ENCODE results near the gene LRCOL1.

LRCOL1 gene

DNA sequence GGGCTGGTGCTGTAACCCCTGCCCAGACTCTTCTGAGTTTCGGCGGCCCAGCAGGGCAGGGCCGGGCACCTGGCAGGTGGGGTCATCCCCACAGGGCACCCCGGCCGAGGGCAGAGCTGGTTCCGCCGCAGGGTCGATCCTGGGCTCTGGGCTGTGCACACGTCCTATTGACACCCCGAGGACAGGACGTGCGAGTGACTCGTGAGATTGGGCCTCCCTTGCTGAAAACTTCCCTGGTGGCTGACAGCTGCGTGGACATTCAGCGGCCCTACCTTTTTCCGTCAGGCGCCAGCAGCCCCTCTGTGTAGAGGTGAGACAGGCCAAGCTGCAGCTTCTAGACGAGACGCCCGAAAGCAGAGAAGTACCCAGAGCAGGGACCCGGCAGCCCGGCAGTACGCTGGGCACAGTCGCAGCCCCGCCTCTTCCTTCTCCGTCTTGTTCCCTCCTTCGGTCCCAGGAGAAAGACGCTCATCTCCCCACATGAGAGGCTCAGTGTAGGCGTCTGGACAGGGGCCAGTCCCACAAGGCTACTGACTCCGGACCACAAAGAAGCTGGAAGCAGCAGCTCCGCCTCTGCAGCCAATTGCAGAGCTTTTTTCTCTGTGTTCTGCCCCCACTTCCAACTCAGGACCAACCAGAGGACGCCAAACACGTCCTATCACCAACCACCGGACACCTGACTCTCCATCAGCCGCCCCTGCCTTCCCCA lies at the start of gene LRCOL1:
LRCOL1 (minus strand) TSS at position 532 of the 709 bp plus-strand sequence. CDS start 4,331 bp downstream, outside the sequence.
- no peak for DNase-seq (ENCODE audit: low read depth in 1 of 2, low spot score in 1 of 2)

DNA sequence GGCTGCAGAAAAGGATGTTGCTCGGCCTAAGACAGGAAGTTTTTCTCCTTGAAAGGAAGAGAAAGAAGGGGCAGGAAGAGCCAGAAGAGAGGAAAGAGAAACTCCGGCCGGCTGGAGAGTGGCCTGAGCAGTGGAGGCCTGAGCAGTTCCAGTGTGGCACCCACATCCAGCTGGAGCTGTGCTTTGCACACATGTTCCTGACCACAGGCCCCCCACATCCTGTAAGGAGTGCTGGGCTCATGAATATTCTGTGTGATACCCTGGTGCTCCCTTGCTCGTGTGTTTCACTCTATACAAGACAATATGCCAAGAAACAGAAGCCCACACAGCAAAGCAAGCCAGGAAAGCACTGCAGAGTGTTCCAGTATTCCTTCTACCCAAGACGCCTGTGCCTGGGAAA lies 49.7 kb upstream of the LRCOL1 start:
- DNase-seq (ENCODE audit: low read depth in 1 of 2, low spot score in 1 of 2), result no peak

DNA sequence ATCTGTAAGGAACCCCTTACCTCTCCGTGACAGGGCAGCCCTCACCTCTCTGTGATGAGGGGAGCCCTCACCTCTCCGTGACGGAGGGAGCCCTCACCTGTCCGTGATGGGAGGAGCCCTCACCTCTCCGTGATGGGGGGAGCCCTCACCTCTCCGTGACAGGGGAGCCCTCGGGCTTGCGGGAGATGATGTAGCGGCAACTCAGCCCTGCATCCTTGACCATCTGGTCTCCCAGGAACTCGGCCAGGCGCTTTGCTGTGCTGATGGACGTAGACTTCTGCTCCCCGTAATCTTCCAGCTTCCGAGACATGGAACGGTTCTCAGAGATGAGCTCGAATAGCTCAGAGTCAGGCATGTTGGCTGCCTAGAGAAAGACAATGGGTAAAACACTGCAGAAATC lies 48.8 kb upstream of the LRCOL1 start:
- no peak for DNase-seq (ENCODE audit: low read depth in 1 of 2, low spot score in 1 of 2)

DNA sequence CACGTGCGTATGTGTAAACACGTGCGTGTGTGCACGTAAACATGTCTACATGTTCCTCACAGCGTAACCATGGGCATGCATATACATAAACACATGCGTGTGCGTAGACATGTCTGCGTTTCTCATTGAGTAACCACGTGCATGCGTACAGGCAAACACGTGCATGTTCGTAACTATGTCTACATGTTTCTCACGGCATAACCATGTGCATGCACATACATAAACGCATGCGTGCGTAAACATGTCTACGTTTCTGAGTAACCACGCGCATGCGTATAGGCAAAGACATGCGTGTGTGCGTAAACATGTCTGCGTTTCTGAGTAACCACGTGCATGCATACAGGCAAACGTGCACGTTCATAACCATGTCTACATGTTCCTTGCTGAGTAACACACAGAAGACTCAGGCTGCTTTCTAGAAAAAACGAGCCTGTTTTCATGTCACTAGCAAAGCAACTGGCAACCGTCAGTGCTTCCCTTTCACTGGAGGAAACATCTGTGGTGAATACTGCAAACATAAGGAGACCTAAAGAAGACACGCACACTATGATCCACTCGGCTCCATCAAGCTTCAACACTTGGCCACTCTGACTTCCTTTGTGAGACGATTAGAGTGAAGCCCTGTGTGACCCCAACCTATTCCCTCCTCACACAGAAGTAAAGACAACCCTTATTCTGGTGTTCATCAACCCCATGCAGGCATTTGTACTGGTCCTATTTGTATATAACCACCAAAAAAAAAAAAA lies 47.9 kb upstream of the LRCOL1 start:
- no peak for DNase-seq (ENCODE audit: low read depth in 1 of 2, low spot score in 1 of 2)

DNA sequence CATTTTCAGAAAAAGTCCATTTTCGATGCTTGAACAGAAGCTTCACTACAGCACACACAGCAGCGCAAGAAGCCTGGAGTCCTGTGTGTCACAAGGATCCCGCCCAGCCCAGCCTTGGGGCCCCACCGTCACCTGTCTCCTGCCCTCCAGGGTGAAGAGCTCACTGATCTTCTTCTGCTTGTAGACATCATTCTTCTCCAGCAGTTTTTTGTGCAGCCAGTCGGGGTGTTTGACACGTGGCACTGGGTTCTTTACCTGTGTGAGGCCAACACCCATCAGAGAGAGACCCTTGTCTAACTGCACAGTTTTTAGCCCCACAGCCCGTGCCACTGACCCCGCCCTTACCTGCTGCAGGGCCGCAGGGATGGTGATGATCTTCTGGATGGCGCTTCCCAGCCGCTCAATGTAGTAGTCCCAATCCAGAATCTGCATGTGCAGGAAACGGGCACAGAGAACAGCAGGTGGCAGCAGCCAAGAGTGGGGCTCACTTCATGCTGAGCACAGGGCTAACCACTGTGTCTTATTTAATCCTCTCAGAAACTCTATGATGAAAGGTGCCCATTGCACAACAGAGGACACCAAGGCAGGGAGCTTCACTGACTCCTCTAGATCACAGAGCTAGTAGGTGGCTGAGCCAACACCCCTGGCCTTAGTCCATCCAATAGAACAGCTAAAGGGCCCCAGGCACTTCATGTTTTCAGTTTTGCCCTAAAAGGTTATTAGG lies 46.8 kb upstream of the LRCOL1 start:
- no peak for DNase-seq (ENCODE audit: low read depth in 1 of 2, low spot score in 1 of 2)

DNA sequence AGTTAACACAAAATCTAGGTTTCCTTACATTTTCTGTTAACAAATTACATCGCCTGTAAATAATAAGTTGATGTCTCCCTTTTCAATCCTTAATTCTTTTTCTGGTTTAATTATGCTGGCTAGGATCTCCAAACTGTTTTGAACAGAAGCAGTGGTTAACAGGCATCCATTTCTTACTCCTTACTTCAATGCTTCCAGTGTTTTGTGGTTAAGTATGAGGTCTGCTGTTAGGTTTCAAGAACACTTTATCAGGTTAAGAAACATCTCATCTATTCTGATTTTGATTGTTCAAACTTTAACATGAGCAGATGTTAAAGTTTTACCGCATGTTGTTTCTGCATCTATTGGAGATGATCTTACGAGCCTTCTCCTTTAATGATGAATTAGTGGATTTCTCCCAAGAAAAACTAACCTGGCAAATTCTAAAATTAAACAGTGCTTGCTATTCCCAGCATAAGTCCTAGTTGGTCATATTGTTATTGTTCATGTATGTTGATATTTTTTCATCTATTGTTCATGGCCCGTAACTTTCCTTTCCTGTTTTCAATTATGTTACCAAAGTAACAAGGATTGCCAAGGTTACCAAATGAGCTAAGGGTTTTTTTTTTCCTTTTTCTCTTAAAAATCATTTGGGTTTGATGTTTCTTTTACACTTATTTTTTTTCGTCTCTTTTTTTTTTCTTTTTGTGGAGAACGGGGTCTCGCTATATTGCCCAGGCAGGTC lies 43.3 kb upstream of the LRCOL1 start:
- no peak for DNase-seq (ENCODE audit: low read depth in 1 of 2, low spot score in 1 of 2)

DNA sequence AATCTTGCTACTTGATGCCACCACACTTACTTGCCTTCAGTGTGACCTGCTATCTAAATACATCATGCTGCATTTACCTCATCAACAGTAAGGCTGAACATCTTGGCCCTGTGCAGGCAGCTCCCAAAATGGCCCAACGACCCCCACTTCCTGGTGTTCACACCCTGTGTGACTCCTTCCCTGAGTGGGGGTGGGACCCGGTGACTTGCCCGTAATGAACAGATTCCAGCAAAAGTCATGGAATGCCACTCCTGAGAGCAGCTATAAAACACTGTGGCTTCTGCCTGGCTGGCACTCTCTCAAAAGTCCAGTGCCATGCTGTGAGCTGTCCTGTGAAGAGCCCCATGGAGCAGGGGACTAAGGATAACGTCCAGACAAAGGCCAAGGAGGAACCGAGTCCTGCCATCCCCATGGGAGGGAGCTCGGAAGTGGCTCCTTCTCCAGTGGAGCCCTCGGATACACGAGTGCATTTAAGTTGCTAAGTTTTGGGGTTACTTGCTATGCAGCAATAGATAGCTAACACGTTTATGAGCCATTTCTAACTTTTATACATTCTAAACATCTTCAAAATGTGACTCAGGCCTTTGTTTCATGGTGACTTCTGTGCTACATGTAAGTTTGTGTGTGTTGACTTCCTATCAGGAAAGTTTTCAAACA lies 41.2 kb upstream of the LRCOL1 start:
- no peak for DNase-seq (ENCODE audit: low read depth in 1 of 2, low spot score in 1 of 2)

DNA sequence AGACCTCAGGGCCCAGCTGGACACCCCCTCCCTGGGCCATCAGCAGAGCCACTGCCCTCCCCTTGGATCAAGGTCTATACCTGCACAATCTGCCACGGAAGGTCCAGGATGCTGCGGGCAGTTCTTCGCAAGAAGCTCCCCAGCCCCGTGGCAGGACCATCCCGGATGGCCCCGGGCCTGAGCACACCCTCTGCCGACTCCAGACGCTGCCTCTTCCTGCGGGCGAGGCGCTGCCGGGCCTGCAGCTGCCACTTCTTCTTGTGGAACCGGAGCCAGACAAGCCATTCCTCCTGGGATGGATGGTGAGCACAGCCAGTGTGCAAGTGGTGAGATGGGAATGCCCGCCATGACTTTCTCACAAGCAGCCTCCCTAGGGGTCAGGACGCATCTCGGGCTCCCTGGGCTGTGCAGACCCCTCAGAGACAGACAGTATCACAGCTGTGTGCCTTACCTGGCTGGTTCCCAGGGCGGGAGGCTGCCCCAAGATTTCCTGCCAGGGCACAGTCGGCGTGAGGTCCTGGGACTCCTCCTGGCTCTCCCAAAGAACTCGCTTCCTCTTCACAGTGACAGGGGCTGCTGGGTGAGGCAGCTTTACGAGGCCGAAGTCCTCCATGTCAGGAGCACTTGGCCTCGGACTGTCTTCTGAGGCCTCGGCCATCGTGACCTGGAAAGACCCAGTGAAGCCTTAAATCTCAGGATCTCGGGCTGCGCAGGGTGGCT lies 39.0 kb upstream of the LRCOL1 start:
- DNase-seq (ENCODE audit: low read depth in 1 of 2, low spot score in 1 of 2), result no peak

DNA sequence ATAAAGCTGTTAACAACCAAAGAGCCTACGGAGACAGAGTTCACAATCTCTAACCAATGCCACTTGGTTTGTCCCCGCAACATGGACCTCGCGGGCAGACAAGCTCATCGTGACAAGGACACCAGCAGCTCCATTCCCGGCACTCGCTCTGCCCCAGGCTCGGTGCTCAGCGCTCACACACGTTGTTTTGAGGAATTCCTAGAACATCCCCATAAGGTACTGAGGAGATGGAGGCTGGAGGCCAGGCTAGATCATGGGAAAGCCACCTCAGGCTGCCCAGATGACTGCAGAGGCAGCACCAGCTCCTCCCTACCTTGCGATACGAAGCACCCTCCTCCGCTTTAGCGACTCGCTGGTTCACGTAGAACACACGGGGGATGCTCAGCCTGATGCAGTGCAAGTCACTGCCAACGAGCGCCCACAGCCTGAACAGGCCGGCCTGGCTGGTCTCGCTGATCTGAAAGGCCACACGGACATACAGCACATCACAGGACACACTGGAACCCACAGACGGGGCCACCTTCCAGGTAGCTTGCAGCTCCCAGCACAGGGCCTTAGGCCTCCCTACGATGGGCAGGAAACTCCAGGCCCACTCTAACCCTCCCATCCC lies 38.3 kb upstream of the LRCOL1 start:
- no peak for DNase-seq (ENCODE audit: low read depth in 1 of 2, low spot score in 1 of 2)

DNA sequence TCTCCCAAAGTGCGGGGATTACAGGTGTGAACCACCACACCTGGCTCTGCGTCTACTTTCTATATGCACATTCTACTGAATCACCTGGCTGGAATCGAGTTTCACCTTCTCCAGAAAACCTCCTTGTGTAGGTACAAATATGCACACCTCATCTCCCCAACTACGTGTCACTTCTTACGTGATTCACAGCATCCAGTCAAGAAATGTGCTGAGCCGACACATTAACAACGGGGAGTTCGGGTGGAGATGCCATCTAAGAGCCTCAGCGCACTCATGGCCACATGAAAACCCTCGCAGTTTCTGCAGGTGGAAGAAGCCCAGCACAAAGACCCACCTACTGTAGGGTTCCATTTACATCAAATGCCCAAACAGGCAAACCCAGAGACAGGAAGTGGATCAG lies 37.5 kb upstream of the LRCOL1 start:
- no peak for DNase-seq (ENCODE audit: low read depth in 1 of 2, low spot score in 1 of 2)

DNA sequence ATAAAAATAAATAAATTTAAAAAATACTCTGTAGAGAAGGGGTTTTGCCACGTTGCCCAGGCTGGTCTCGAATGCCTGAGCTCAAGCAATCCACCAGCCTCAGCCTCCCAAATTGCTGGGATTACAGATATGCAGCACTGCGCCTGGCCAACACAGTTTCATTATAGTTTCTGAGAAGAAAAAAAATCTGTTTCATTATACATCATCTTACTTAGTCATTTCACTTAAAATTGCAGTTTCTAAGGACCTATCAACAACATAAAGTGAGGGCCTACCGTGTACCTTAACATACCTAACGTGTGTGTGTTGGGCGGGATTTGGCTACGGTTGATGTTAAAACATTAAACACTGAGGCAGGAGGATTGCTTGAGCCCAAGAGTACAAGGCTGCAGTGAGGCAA lies 36.5 kb upstream of the LRCOL1 start:
- no peak for DNase-seq (ENCODE audit: low read depth in 1 of 2, low spot score in 1 of 2)

DNA sequence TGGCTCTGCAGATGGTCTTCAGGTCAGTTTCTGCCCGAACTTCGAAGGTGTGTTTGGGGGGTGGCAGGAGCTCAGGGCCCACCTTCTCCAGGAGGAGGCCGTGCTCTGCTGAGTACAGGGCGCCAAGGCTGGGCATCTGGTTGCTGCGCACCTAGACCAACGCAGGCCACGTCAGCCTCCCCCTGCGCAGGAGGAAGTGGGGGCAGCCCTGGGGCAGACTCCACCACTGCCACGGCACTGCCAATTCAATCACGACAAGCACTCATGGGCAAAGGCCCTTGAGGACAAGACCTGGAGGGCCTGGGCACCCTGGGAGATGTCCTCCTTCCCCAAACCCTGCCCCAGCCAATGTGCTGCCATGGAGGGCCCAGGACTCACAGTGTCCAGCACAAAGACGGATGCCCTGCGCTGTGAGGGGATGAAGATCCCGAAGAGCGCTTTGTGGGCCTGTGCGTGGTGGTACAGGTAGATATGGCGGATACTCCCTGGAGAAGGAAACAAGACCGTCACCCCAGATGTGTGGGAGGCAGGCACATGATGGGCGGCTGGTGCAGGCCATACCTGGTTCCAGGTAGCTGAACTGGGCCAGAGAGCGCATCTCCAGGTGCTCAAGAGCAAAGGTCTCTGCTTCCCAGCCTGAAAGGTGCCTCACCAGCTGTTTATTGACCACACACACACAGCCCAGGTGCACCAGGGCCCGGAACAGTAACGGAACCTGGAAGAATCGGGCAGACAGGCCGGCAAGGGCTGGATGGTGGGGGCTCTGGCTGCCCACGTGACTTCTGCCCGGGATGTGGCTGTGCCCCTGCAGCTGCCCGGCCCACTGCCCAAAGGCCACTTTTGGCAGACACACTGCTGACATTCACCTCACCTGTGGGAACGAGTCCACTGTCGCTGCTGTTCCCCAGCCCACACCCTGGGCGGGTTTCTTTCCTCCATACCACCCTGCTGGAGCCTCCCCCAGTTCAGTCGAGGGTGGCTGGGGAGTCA lies 32.8 kb upstream of the LRCOL1 start:
- DNase-seq (ENCODE audit: low read depth in 1 of 2, low spot score in 1 of 2), result no peak

DNA sequence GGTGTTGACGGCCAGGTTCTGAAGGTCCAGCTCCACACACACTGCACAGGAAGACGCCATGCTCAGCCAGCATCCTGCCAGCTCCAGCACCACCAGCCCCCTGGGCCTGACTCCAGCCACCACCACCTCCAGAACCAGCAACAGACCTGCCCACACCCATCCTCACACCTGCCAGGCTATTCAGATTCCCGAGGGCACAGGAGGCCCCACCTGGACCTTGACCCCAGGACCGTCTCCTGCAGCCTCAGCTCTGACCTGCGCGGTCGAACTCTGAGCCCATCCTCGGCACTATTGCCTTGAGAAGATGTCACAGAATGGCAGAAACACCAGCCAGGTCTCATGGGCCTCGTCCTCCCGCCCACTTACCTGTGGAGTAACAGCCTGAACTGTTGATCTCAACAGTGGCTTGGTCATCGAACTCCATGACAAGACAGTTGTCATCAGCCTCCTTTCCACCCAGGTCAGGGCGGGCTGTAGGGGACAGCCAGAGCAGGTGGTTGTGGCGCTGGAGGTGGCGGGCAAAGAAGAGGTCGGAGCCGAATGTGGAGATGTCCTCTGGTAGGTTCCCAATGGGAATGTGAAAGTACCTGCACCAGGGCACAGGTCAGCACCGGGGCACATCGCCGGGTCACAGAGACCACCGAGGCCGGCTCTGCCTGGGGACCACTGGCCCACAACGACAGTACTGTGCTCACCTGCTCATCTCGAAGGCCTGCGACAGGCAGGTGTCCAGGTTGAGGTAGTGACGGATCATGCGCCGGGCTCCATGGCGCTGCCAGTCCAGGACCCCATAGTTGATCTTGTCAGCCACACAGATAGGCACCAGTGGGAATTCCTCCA lies 31.6 kb upstream of the LRCOL1 start:
- DNase-seq (ENCODE audit: low read depth in 1 of 2, low spot score in 1 of 2), result no peak

DNA sequence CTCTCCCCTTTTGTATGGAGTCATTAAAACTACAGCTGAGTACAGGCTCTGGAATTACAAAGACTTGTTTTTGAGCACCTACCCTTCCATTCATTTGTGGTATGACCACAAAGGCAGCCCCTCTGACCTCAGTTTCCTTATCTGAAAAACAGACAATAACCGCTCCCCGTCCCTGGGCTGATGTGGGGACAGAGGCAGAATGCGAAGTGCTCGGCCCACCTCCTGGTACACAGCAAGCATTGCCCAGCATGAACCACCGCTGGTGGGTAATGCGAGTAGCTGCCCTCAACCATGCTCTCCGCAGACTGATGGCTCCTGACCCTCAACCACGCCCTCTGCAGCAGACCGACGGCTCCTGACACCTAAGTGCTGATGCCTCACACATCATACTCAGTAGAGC lies 30.6 kb upstream of the LRCOL1 start:
- DNase-seq (ENCODE audit: low read depth in 1 of 2, low spot score in 1 of 2), result no peak

DNA sequence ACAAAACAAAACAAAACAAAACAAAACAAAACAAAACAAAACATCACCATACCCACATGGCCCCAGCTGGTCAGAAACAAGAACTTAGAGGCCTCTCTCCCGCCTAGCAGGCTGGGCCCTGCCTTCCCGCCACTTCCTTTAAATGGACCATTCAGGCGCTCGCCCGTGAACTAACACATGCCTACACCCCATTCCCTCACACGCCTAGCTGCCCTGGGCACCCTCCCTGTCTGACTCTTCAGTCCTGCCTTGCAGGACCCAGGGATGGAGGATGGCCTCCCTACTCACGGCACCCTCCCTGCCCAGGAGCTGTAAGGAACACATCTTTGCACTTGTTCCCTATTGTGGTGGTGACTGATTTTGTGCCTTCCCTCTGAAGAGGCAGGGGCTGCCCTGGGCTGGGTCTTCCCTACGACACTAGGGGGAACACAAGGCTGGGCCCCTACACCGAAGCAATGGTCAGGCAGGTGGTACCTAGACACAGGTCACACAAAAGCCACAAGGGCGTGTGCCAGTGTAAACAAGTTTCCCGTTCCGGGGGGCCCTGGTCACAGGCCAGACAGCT lies 29.7 kb upstream of the LRCOL1 start:
- no peak for DNase-seq (ENCODE audit: low read depth in 1 of 2, low spot score in 1 of 2)

DNA sequence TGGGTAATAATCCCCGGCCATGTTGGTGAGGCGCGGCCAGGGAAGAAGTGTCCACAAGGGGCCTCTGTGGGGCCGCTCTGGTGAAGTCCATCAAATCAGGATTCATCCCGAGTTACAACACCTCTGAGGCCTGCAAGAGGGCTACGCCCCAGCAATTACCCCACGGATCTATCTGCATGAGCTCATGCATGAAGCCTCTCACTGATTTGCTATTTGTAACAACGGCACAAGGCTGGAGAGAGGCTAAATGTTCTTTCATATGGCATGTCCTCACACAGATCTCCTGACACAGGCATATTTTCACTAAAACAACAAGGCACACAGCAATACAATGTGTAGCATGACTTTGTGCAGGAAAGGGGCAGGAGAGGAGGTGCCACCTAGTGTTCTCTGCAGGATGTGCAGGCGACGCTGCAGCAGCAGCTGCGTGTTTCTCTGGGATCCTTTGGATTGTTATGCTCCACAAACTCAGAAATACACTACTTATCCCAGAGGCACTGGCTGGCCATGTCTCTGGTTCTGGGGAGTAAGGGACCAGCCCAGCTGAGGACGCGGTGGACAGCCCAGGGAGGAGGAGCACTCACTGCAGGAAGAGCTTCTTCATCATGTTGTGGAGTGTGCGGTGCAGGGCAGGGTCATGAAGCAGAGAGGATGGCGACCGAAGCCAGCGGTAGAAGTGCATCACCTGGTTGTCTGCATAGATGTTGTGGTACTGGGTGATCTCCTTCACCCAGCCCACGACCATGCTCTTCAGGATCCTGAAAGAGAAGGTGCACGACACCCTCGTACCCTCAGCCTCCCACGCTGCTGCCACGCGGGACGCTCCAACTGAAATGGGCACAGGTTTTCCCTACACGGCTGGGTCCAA lies 28.4 kb upstream of the LRCOL1 start:
- DNase-seq (ENCODE audit: low read depth in 1 of 2, low spot score in 1 of 2), result no peak

DNA sequence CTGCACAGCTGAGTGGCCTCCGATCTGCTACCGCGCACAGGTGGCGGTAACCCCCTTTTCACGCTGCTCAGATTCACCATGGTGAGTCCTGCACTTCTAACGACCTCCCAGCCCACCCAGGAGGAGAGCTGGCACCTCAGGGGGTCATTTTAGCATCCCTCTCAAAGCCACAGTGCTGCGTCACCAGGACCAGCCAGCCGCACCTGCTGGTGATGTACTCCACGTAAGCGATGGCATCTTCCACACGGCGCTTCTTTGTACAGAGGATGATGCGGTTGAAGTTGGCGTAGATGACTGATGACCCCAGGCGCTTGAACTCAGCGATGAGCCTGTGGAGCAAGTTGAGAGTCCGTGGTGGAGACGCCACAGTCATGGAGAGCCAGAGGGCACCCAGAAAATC lies 27.4 kb upstream of the LRCOL1 start:
- no peak for DNase-seq (ENCODE audit: low read depth in 1 of 2, low spot score in 1 of 2)
